GM10847 (cell line): ENCODE results near the gene DAG1.

ENCODE experiments used
- POLR2A ChIP-seq: IDR thresholded peaks from 2 replicates; pipeline ENCODE4 v1.6.1; 2011; ENCODE audit not compliant: insufficient read length; ENCODE audit errors: extremely low read depth

The DAG1 gene

GRCh38 chr3:49497606-49498005 is 27.5 kb downstream of the DAG1 start:
- no peak for TF ChIP-seq POLR2A

- no peak for TF ChIP-seq POLR2A
Observed at GRCh38 chr3:49498239-49498638, 28.2 kb downstream of the DAG1 start.

GRCh38 chr3:49498648-49499047 is 28.6 kb downstream of the DAG1 start:
- TF ChIP-seq POLR2A: no peak

GRCh38 chr3:49500205-49500731 is 30.2 kb downstream of the DAG1 start:
- TF ChIP-seq POLR2A: no peak

- TF ChIP-seq POLR2A: no peak
Observed at GRCh38 chr3:49500732-49501609, 30.9 kb downstream of the DAG1 start.

GRCh38 chr3:49501842-49502241 is 31.8 kb downstream of the DAG1 start:
- no peak for TF ChIP-seq POLR2A

GRCh38 chr3:49506906-49507305 is 36.8 kb downstream of the DAG1 start:
- no peak for TF ChIP-seq POLR2A

GRCh38 chr3:49509028-49509561 is 39.0 kb downstream of the DAG1 start:
- no peak for TF ChIP-seq POLR2A

DNA sequence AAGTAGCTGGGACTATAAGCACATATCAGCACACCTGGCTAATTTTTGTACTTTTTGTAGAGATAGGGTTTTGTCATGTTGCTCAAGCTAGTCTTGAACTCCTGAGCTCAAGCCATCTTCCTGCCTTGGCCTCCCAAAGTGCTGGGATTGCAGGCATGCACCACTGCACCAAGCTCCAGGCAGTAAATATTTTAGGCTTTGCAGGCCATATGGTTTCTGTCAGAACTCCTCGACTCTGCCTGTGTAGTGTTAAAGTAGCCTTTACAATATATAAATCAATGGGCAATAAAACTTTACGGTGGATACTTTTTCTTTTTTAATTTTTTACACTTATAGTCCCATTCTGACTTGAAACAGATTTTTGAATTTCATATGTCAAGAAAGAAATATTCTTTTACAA is 41.6 kb downstream of the DAG1 start:
- TF ChIP-seq POLR2A: no peak

DNA sequence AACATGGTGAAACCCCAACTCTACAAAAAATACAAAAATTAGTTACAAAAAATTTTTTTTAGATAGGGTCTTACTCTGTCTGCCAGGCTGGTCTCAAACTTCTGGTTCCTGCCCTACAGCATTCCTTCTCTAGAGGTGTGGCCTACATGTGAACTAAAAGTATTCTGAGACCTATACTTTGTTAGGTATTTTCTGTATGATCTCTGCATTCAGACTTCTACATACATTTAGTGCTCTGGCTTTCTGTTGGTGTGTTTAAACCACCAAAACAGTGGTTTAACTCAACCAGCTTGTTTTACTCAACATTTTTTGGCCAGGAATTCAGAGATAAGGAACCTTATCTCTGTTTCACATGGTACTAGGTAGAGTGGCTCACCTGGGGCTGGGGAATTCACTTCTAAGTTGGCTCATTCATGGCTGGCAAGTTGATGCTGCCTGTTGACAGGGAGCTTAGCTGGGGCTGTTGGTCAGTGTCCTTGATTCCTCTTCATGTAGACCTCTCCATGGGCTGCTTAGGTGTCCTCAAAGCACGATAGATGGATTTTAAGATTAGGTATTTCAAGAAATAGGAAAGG is 42.8 kb downstream of the DAG1 start:
- TF ChIP-seq POLR2A: no peak

- TF ChIP-seq POLR2A: no peak
Observed at GRCh38 chr3:49513494-49514124, 43.5 kb downstream of the DAG1 start.

DNA sequence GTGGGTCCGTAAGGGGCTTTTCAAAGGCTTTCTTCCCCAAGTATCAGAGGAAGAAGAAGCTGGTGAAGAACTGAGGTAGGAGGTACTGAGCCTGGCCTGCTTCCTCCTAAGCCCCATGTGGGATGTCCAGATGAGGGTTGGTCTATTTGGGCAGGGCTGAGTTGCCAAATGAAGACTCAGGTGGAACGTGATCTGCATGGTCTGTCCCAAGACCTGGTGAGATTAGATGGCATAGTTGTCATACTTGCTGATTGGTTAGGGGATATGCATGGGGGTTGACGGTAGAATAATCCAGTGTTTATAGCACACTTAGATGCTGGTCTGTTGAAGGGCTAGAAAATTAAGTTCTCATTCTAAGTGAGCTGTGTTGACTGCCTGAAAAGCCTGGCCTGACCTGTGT is 47.9 kb downstream of the DAG1 start:
- no peak for TF ChIP-seq POLR2A

- no peak for TF ChIP-seq POLR2A
Observed at GRCh38 chr3:49518441-49518840, 48.4 kb downstream of the DAG1 start.

DNA sequence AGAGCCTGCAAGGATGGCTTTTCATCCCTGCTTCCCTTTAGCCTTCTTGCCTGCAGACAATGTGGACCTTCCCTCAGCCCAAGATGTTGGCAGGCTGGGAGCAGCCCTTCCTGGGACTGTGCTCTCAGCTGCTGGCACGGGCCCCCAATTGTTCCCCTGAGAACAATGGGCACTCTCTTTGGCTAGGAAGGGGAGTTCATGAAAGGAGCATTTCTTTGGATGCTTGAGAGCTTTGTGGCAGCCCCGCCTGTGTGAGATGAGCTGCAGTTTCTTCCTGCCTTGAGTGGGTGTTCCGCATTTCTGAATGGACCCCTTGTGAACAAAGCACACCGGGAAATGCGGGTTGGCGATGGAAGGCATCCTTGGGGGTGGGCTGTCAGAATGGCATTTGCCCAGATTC is 49.2 kb downstream of the DAG1 start:
- no peak for TF ChIP-seq POLR2A

DNA sequence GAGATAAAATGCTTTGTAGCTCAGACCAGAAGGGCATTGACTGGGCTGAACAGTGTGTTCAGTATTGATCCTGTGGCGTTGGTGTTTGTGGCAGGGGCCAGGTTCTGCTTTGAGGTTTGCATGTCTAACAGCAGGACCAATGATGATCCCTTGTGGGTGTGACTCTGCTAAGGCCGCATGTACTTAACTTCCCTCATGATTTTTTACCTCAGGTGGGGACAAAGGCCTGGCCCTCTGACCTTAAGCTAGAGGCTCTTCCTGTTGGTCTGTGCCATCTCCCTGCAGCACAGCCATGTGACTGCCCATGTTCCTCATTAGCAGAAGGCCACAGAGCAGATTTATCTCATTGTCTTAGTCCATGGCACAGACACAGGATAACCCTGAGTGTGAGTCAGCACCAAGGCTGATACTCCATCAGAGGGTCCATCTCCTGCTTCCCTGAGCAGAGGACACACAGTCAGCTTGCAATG is 49.9 kb downstream of the DAG1 start:
- TF ChIP-seq POLR2A: no peak
